Adrenal gland (tissue), 5 donors: ENCODE data around the gene ARL5C.

Experiments used
- POLR2A ChIP-seq, 2 donors: fragments of 450-650 bp; IDR thresholded peaks; one replicate each; pipeline ENCODE4 v1.6.1; 2017; ENCODE audit warnings: antibody characterized with exemption in 2 of 2, mild to moderate bottlenecking in 2 of 2, moderate library complexity in 1 of 2
- TF ChIP-seq, protein P1 (sequence below), 6 experiments: fragments of 450-650 bp in 4 of 6; fragments of 200-600 bp in 2 of 6; sonication (generic) in 1 of 6; IDR thresholded peaks; 1 replicate in 5 of 6; 2 replicates in 1 of 6; pipeline versions ENCODE4 v1.5.1 to v1.8.0; 2016 to 2021; ENCODE audit warnings: antibody characterized with exemption in 6 of 6, mild to moderate bottlenecking in 2 of 6, moderate library complexity in 1 of 6
- donor health status: DM: no; HTN: no; CAD: no.

GRCh38 chr17:39150104-39150634 lies 15.8 kb downstream of the ARL5C start:
- no peak for TF ChIP-seq POLR2A (IDR thresholded peaks at IDR 0.05)
- TF ChIP-seq, protein P1, sequence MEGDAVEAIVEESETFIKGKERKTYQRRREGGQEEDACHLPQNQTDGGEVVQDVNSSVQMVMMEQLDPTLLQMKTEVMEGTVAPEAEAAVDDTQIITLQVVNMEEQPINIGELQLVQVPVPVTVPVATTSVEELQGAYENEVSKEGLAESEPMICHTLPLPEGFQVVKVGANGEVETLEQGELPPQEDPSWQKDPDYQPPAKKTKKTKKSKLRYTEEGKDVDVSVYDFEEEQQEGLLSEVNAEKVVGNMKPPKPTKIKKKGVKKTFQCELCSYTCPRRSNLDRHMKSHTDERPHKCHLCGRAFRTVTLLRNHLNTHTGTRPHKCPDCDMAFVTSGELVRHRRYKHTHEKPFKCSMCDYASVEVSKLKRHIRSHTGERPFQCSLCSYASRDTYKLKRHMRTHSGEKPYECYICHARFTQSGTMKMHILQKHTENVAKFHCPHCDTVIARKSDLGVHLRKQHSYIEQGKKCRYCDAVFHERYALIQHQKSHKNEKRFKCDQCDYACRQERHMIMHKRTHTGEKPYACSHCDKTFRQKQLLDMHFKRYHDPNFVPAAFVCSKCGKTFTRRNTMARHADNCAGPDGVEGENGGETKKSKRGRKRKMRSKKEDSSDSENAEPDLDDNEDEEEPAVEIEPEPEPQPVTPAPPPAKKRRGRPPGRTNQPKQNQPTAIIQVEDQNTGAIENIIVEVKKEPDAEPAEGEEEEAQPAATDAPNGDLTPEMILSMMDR (IDR thresholded peaks at IDR 0.05) = no peak
